K562 (cell line): ENCODE results near the gene HSD17B8. TPM values are rescaled to one million over a fixed set of nuclear protein-coding genes. Genes with fewer than 3 reads are reported as not detected.

ENCODE experiments used
- ARID1B ChIP-seq: fragments of 450-650 bp; IDR thresholded peaks from 2 replicates; pipeline ENCODE4 v1.6.1; 2016; ENCODE audit warnings: antibody characterized with exemption, mild to moderate bottlenecking, inconsistent platforms
- ASH1L ChIP-seq: fragments of 450-650 bp; IDR thresholded peaks from 2 replicates; pipeline ENCODE4 v1.6.1; 2018; ENCODE audit warnings: borderline replicate concordance, mild to moderate bottlenecking, low read depth; ENCODE audit not compliant: partially characterized antibody
- CBX2 ChIP-seq: fragments of 200-600 bp; sonication (generic); IDR thresholded peaks from one replicate; pipeline ENCODE4 v1.6.1; 2012; ENCODE audit warnings: mild to moderate bottlenecking, low read length, inconsistent platforms; ENCODE audit not compliant: insufficient read depth, poor library complexity, severe bottlenecking
- CTCF ChIP-seq, 3 experiments: IDR thresholded peaks in 2 of 3; conservative IDR thresholded peaks in 1 of 3; 2 replicates each; pipeline ENCODE4 v1.5.1; 2011 to 2012; ENCODE audit warnings: low read length in 3 of 3, mild to moderate bottlenecking in 3 of 3, control low read depth in 2 of 3, improper control_type of control experiment in 1 of 3, inconsistent platforms in 1 of 3, low read depth in 1 of 3, mixed read lengths in 1 of 3, moderate library complexity in 1 of 3; ENCODE audit not compliant: insufficient read depth in 2 of 3
- CTCFL ChIP-seq: IDR thresholded peaks from 2 replicates; pipeline ENCODE4 v1.6.1; 2011; ENCODE audit warnings: borderline replicate concordance, low read depth, mild to moderate bottlenecking, moderate library complexity, low read length; ENCODE audit not compliant: insufficient read depth, poor library complexity, severe bottlenecking
- EGR1 ChIP-seq: fragments of 450-650 bp; conservative IDR thresholded peaks from 2 replicates; pipeline ENCODE4 v1.6.1; 2017; ENCODE audit warnings: mild to moderate bottlenecking
- HCFC1 ChIP-seq: IDR thresholded peaks from 2 replicates; pipeline ENCODE4 v1.6.1; 2012; ENCODE audit warnings: low read depth, low read length, improper control_type of control experiment
- HDAC2 ChIP-seq: fragments of 450-650 bp; IDR thresholded peaks from 2 replicates; pipeline ENCODE4 v1.6.1; 2016; ENCODE audit warnings: mild to moderate bottlenecking
- HNRNPL ChIP-seq: fragments of 200-400 bp; formaldehyde crosslinking; IDR thresholded peaks from 2 replicates; pipeline ENCODE4 v1.6.1; 2017; ENCODE audit warnings: low read depth, mild to moderate bottlenecking, low read length
- LEF1 ChIP-seq: fragments of 450-650 bp; IDR thresholded peaks from 2 replicates; pipeline ENCODE4 v1.6.1; 2016; ENCODE audit warnings: mild to moderate bottlenecking
- MAZ ChIP-seq, 2 experiments: fragments of 450-650 bp in 1 of 2; sonication (generic) in 1 of 2; formaldehyde crosslinking; IDR thresholded peaks in 1 of 2; conservative IDR thresholded peaks in 1 of 2; 2 replicates each; pipeline versions ENCODE4 v1.4.0 to v1.5.0; 2020; ENCODE audit warnings: mild to moderate bottlenecking in 1 of 2, missing genetic modification reagents in 1 of 2
- NEUROD1 ChIP-seq: fragments of 150-350 bp; IDR thresholded peaks from 2 replicates; pipeline ENCODE4 v1.6.1; 2014; ENCODE audit warnings: borderline replicate concordance, low read length, low read depth; ENCODE audit not compliant: partially characterized antibody
- PCBP1 ChIP-seq: fragments of 200-400 bp; formaldehyde crosslinking; IDR thresholded peaks from 2 replicates; pipeline ENCODE4 v1.6.1; 2018; ENCODE audit warnings: mild to moderate bottlenecking, low read depth, low read length; ENCODE audit not compliant: poor library complexity, severe bottlenecking
- SMARCA4 ChIP-seq: fragments of 450-650 bp; IDR thresholded peaks from 2 replicates; pipeline ENCODE4 v1.6.1; 2016
- XRCC5 ChIP-seq: fragments of 200-400 bp; formaldehyde crosslinking; IDR thresholded peaks from 2 replicates; pipeline ENCODE4 v1.6.1; 2017; ENCODE audit warnings: low read depth, mild to moderate bottlenecking, low read length
- ZNF12 ChIP-seq: sonication (generic); formaldehyde crosslinking; IDR thresholded peaks from 2 replicates; pipeline ENCODE4 v1.4.0; 2020; ENCODE audit warnings: mild to moderate bottlenecking, missing genetic modification reagents
- ZNF239 ChIP-seq: fragments of 250-450 bp; sonication (Bioruptor Pico); IDR thresholded peaks from 2 replicates; pipeline ENCODE4 v1.4.0; 2020; ENCODE audit warnings: mild to moderate bottlenecking
- ZNF583 ChIP-seq: fragments of 250-450 bp; sonication (Bioruptor Pico); IDR thresholded peaks from 2 replicates; pipeline ENCODE4 v1.4.0; 2020
- ZNF655 ChIP-seq: fragments of 250-450 bp; sonication (Bioruptor Pico); IDR thresholded peaks from 2 replicates; pipeline ENCODE4 v1.5.0; 2021
- ZNF740 ChIP-seq, 3 experiments: fragments of 200-800 bp in 1 of 3; sonication (Bioruptor generic) in 1 of 3; sonication (generic) in 1 of 3; formaldehyde crosslinking in 1 of 3; IDR thresholded peaks; 2 replicates each; pipeline versions ENCODE4 v1.6.1 to v1.8.0; 2016 to 2022; ENCODE audit warnings: mild to moderate bottlenecking in 2 of 3, missing compliant biosample characterization in 2 of 3, missing genetic modification characterization in 2 of 3, missing genetic modification reagents in 1 of 3
- polyA plus RNA-seq, 8 experiments: library from polyadenylated mRNA; depleted of rRNA in 4 of 8; stranded (reverse) in 5 of 8; unstranded in 3 of 8; fragments of >200 nt; fragmentation: Nextera tagmentation in 2 of 8; fragmentation: Illumina TruSeq in 1 of 8; extraction: Ambion mirVana in 2 of 8; extraction: Trizol in 1 of 8; gene quantifications; 2 replicates each; pipeline versions ENCODE4 v1.2.1 to v1.2.3, GENCODE V29; 2011 to 2014; ENCODE audit warnings: inconsistent platforms in 1 of 8, missing spikeins in 1 of 8
- total RNA-seq, 7 experiments: library from RNA; depleted of rRNA in 6 of 7; stranded (reverse); fragments of >200 nt in 6 of 7; fragmentation: Illumina TruSeq in 2 of 7; extraction: Trizol in 2 of 7; gene quantifications; 2 replicates each; pipeline versions ENCODE4 v1.2.1 to v1.2.3, GENCODE V29; 2011 to 2021; ENCODE audit warnings: low replicate concordance in 1 of 7

HSD17B8 gene
- total and polyA plus RNA-seq, 9 of the 15 experiments (the other 6 are each of a cell fraction or from before 2014, with no cell fraction given): 3.7 to 35.2 (median 14.2) TPM

- TF ChIP-seq ASH1L: no peak
- TF ChIP-seq SMARCA4: no peak
- 0 out of 2 replicates have a peak, but pooled peaks have one; percentile 30 for TF ChIP-seq ZNF740 (CRISPR knock-in tag; IDR thresholded peaks at IDR 0.05)
- no peak for TF ChIP-seq ZNF740 (tag; IDR thresholded peaks at IDR 0.05)
- no peak for TF ChIP-seq ZNF239 (CRISPR knock-in tag)
- TF ChIP-seq ZNF12 (CRISPR knock-in tag): 0 out of 2 replicates have a peak, but pooled peaks have one; percentile 17
- TF ChIP-seq XRCC5: peak; percentile 83; the same call in 1 of the 2 replicates
- 0 out of 2 replicates have a peak, but pooled peaks have one; percentile 39 for TF ChIP-seq ZNF583 (CRISPR knock-in tag)
- TF ChIP-seq ARID1B: no peak
- TF ChIP-seq HDAC2: 0 out of 2 replicates have a peak, but pooled peaks have one; percentile 31
- peak; percentile 76 to 85; a peak in 3 of 4 replicates for TF ChIP-seq MAZ (CRISPR knock-in tag; conservative IDR thresholded peaks at IDR 0.05 in 1 of 2, IDR thresholded peaks at IDR 0.05 in 1 of 2)
- peak; percentile 83 for TF ChIP-seq EGR1
- TF ChIP-seq HNRNPL: no peak
- TF ChIP-seq PCBP1: peak; percentile 71
- peak; percentile 33 for TF ChIP-seq NEUROD1
- peak; percentile 93 to 96 (median 94) for TF ChIP-seq CTCF (IDR thresholded peaks at IDR 0.05 in 2 of 3, conservative IDR thresholded peaks at IDR 0.05 in 1 of 3; ENCODE audit: insufficient read depth in 2 of 3, low read depth in 1 of 3, low read length in 3 of 3)
- no peak for TF ChIP-seq ZNF655 (CRISPR knock-in tag)
- no peak for TF ChIP-seq CBX2
- peak; percentile 54 for TF ChIP-seq CTCFL
- peak; percentile 20; the same call in 1 of the 2 replicates for TF ChIP-seq HCFC1
- TF ChIP-seq LEF1: 0 out of 2 replicates have a peak, but pooled peaks have one; percentile 31
These were observed 42.8 kb upstream of the HSD17B8 start (continued) for GRCh38 chr6:33161354-33162331.
